Urinary bladder (tissue), 4 donors: Measurements from ENCODE around the gene HBEGF. TPM values are rescaled to one million over a fixed set of nuclear protein-coding genes. Genes with fewer than 3 reads are reported as not detected.
"Not testable (repeated sequence)": the region's sequence is repeated elsewhere in the genome, so short reads cannot be mapped to it uniquely, and the experiment has no call there.

Source experiments
- DNase-seq: peaks from one replicate; pipeline ENCODE4 v3.0.0-alpha.2; 2015; ENCODE audit errors: extremely low spot score
- H3K27ac ChIP-seq: one replicate; pipeline ENCODE4 v1.5.1; 2013; ENCODE audit warnings: low read depth, mild to moderate bottlenecking, moderate library complexity
- H3K36me3 ChIP-seq: one replicate; pipeline ENCODE4 v1.6.1; 2013; ENCODE audit warnings: mild to moderate bottlenecking, moderate library complexity; ENCODE audit not compliant: insufficient read depth
- H3K4me1 ChIP-seq: one replicate; pipeline ENCODE4 v1.6.1; 2013; ENCODE audit warnings: mild to moderate bottlenecking, moderate library complexity; ENCODE audit not compliant: insufficient read depth
- H3K4me3 ChIP-seq: one replicate; pipeline ENCODE4 v1.5.1; 2013; ENCODE audit warnings: low read depth, low read length
- WGBS: extraction: QIAGEN DNeasy Blood & Tissue Kit; methylation state at CpG from one replicate; pipeline ENCODE4 v1.1.7; 2013; 5-methylcytosine and 5-hydroxymethylcytosine counted together
- polyA plus RNA-seq: library from polyadenylated mRNA; stranded (reverse); fragments of 200-250 nt; gene quantifications from one replicate; pipeline ENCODE4 v1.2.3, GENCODE V29; 2013
- total RNA-seq: library from RNA; depleted of rRNA; stranded (reverse); fragments of >200 nt; gene quantifications from one replicate; pipeline ENCODE4 v1.2.3, GENCODE V29; 2014
- donor health status: healthy with polysubstance abuse.
- donor health status: healthy.

HBEGF gene
- total and polyA plus RNA-seq, 2 donors, result 9.7 to 13.5 TPM

DNA sequence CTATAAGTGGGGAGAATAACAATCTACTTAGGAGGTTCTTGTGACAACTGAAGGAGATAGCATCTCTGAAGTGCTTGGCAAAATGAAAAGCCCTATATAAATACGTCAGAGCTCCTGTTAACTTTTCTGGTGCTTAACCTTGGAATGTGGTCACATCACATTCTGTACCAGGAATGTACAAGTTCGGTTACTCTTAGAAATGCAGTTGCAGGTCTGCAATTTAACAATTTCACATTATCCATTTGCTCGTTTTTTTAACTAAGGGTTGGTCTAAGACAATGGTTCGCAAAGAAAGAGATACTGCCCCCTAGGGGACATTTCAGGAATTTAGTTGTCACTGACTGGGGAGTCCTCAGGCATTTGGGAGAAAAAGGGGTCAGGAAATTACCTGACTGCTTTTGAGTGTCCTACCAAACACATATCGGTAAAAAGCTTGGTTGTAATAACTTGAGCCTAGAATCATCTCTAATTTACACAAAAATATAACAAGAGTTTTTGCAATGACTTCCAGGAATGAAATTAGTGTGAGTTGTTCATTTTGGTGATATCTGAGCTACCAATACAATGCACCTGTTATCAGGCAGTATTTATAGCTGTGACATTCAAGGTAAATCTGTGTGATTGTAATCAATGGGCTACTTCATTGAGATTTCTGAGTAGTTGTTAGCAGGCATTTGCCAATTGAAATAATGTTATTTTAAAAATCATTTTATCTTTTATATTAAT, 5.4 kb upstream of the HBEGF start:
- H3K36me3 ChIP-seq, result no peaks in the 10 kb centered on the region
- DNase-seq, result no peak
- 3% methylated on average over 5 of the region's 5 CpGs for WGBS
- H3K4me1 ChIP-seq, result no peaks in the 10 kb centered on the region
- no peak overlapping the region for H3K27ac ChIP-seq
- H3K4me3 ChIP-seq, result no peak overlapping the region

DNA sequence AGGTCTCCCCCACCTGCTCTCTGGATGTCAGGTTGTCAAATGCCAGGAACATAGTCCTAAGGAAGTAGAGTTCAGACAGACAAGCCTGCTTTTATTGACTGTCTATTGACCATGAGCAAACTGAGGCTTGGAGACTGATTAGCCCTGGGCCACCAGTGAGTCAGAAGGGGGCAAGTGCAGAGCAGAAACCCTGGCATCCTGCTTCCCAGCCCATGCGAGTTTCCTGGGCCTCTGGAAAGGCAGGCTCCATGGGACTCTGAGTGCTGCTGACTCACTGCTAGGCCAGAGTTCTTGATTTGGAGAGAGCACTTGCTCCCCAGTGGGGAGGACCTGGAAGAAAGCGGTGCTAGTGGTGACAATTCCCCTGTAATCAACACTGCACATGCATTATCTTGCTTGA, 2.8 kb upstream of the HBEGF start:
- no peaks in the 10 kb centered on the region for H3K4me1 ChIP-seq
- H3K36me3 ChIP-seq, result no peaks in the 10 kb centered on the region
- H3K27ac ChIP-seq, result no peak overlapping the region
- DNase-seq, result no peak
- WGBS, result 89% methylated on average over 2 of the region's 2 CpGs
- no peak overlapping the region for H3K4me3 ChIP-seq

DNA sequence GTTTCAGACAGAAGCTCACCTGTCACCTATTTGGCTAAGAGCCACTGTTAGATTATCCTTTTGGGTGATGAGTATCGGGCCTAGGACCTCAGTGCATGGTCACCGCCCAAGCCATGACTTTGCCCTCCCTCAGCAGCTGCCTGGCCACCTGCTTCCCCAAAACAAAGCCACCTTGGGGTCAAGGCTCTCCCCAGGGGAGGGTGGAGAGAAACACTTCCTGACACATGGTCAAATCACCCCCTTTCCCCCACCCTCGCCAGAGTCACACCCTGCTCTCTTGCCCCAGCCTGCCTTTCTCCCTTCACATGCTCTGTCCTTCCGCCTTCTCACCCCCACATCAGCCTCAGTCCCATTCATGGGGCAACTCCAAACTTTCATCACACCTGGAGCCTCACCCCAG, 1.7 kb upstream of the HBEGF start:
- Histone ChIP-seq H3K4me3 (no peak overlapping the region), H3K27ac (no peak overlapping the region), H3K4me1 (no peaks in the 10 kb centered on the region), H3K36me3 (no peaks in the 10 kb centered on the region)
- no peak for DNase-seq
- 76% methylated on average over 4 of the region's 4 CpGs for WGBS

DNA sequence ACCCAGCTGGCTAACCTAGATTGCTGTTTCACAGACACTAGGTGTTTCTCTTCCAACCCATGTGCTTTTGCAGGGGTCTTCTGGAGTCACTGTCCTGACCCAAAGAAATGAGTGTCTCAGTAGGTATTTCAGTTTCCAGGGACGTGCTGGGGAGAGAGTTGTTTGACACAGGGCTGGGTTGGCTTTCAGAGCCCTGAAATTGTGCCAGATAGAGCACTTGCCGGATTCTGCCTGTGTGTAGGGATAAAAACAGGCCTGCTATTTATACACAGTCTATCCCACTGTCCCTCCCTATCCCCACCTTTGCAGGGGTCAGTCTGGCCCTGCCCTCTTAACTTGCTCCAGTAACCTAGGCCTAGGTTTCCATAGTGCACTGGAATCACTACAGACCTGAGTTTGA, 957 bp upstream of the HBEGF start:
- no peak for DNase-seq
- Histone ChIP-seq H3K27ac (no peak overlapping the region), H3K36me3 (no peaks in the 10 kb centered on the region), H3K4me1 (no peaks in the 10 kb centered on the region), H3K4me3 (no peak overlapping the region)
- WGBS, result 22% methylated on average over 2 of the region's 2 CpGs

DNA sequence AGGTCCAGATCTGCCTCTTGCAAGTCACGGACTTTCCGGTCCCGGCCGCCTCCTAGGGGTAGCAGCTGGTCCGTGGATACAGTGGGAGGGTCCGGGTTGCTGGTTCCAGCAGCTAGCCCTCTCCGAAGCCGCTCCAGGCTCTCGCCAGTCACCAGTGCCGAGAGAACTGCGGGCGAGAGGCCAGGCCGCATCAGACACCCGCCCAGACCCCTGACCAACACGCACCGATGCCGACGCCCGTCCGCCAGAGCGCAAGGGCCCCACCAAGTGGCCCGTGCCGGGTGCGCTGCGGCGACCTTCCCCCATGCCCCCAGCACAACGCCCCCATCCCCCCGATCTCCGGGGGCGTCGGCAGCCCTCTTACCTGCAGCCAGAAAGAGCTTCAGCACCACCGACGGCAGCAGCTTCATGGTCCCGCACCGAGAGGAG, 470 bp downstream of the HBEGF start:
- 3% methylated on average over 35 of the region's 35 CpGs for WGBS
- no peak overlapping the region for H3K27ac ChIP-seq
- no peaks in the 10 kb centered on the region for H3K36me3 ChIP-seq
- peak overlapping the region; percentile 57 for H3K4me3 ChIP-seq
- no peaks in the 10 kb centered on the region for H3K4me1 ChIP-seq
- no peak for DNase-seq

DNA sequence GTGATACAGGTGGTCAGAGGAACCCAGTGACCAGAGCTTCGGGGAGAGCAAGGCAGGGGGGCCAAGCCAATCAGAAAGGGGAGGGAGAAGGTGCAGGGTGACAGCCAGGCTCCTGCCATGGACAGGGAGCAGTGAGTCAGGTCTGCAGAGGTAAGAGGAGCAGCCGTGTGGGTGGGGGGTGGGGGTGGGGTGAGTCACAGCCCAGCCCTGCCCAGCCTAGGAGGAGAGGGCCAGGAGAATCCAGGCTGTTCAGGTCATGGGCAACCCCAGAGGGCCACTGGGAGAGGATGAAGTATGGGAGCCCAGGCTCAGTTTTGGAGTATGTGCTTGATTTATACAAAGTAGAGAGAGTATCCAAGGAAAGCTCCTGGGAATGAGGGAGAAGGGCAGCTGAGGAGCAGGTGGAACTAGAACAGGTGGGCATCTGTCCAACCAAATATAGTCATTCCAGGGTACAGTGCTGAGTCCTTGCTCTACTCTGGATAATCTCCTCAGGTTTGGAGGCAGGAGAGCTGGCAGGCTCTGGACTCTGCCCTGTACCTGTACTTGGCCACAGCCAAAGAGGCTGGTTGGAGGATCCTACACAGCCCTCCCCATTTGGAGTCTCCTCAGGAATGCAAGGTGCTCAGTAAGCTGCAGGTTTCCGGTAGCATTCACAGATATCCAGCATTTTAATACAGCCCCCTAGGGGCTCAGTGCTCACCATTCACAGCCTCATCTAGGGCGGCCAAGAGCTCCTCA, 1.6 kb downstream of the HBEGF start:
- H3K4me1 ChIP-seq, result no peaks in the 10 kb centered on the region
- H3K4me3 ChIP-seq, result peak overlapping the region; percentile 57
- 70% methylated on average over 4 of the region's 4 CpGs for WGBS
- H3K27ac ChIP-seq, result no peak overlapping the region
- no peak for DNase-seq
- no peaks in the 10 kb centered on the region for H3K36me3 ChIP-seq

DNA sequence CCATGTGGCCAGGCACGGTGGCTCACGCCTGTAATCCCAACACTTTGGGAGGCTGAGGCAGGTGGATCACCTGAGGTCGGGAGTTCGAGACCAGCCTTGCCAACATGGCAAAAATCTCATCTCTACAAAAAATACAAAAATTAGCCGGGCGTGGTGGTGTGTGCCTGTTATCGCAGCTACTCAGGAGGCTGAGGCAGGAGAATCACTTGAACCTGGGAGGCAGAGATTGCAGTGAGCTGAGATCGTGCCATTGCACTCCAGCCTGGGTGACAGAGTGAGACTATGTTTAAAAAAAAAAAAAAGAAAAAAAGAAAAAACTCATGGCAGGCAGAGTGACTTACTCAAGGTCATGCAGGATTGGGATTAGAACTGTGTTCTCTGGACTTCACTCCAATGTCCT, 2.6 kb downstream of the HBEGF start:
- WGBS, result 94% methylated on average over 8 of the region's 8 CpGs
- not testable (repeated sequence) for H3K27ac ChIP-seq, DNase-seq, H3K4me3 ChIP-seq, H3K4me1 ChIP-seq, H3K36me3 ChIP-seq

DNA sequence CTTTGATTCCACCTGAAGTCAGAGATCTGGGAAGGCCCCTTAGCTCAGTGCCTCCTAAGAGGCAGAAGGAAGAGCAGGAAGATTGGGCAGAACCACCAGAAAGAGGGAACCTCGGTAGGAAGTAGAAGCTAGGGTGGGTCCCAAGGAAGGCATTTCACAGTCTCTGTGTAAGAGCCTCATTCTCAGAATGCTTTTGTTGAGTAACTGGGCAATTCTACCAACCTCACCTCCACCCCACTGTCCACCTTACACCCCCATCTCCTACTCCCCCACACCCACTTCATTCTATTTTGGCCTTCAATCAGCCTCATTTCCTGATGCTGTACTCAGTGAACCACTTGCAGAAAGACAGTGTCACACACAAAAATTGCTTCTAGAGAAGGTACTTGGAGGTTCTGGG, 3.5 kb downstream of the HBEGF start:
- Histone ChIP-seq H3K4me3 (no peak overlapping the region), H3K36me3 (no peaks in the 10 kb centered on the region), H3K4me1 (no peaks in the 10 kb centered on the region), H3K27ac (no peak overlapping the region)
- 92% methylated on average over 1 of the region's 1 CpG for WGBS
- no peak for DNase-seq

DNA sequence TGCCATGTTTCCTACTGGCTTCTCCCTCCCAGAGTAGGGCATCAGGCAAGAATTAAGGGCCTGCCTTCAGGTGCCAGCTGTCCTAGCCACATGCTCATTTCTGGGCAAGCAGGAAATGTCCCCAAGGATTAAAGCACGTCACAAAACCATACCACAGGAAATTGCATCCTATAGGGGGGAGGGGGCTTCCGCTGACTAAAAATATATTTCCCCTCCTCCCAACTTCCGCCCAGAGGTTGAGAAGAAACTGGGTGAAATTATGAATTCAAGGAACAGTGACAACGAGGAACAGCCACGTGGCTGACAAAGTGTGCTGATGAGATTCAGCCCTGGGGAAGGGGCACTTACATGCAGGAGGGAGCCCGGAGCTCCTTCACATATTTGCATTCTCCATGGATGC, 4.1 kb downstream of the HBEGF start:
- no peak overlapping the region for H3K27ac ChIP-seq

DNA sequence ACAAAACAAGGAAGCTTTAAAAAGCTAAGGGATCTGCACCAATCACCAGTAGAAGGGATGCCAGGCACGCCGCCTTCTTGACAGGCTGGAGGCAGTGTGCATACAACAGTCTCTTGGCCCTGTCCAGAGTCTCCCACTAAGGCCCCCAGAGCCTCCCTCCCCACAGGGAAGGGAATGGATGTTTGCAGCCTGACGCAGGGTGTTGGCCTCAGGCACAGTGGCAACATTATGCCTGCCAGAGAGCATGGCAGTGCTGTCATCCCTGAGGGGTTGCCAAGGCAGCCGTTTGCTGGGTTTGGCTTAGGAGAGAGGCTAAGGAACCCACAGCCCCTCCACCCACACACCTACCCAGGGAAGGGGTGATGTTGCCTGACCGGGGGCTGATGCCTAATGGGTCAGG, 4.8 kb downstream of the HBEGF start:
- DNase-seq, result no peak
- Histone ChIP-seq H3K36me3 (no peaks in the 10 kb centered on the region), H3K4me1 (no peaks in the 10 kb centered on the region), H3K27ac (no peak overlapping the region), H3K4me3 (no peak overlapping the region)
- 79% methylated on average over 5 of the region's 5 CpGs for WGBS

More for the DNA sequence above, 4.1 kb downstream of the HBEGF start:
- WGBS, result 69% methylated on average over 6 of the region's 6 CpGs
- Histone ChIP-seq H3K4me3 (no peak overlapping the region), H3K36me3 (no peaks in the 10 kb centered on the region), H3K4me1 (no peaks in the 10 kb centered on the region)
- DNase-seq, result no peak

DNA sequence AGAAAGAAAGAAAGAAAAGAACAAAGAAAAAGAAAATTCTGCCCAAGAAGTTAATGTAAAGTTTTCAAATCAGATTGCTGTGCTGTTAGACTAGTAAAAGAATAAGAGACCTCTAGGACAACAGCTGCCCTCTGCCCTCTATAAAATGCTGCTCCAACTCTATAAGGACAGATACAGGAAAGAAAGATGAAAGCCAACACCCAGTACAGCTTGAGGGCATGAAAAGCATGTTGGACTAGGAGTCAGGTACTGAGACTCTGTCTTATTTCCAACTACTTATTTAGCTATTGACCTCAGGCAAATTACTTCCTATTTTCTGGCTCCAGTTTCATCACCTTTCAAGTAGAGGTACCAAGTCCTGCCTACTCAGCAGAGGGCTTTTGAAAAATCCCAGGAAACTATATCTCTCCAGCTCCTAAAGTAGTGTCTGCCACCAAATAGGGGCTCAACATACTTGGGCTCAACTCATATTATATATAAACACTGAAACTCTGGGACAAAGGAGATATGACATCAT, 5.7 kb downstream of the HBEGF start:
- no peaks in the 10 kb centered on the region for H3K4me1 ChIP-seq
- DNase-seq, result no peak
- H3K36me3 ChIP-seq, result no peaks in the 10 kb centered on the region
- no peak overlapping the region for H3K4me3 ChIP-seq
- H3K27ac ChIP-seq, result no peak overlapping the region

DNA sequence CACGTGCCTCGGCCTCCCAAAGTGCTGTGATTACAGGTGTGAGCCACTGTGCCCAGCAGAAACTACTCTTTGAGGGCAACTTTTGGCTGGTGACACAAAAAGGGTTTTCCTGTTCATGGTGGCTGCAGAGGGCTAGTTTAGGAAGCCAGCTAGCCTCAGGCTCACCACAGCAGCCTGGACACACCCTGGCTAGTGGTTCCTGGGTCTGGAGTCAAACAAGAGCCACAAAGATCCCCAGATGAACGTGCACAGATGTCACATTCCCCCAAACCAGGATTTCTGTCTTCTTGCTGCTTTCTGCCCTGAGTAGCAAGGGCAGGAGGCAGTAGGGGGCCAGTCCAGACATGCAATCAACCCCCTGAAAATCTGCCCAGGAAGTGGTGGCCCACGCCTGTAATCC, 6.8 kb downstream of the HBEGF start:
- no peak overlapping the region for H3K4me3 ChIP-seq
- WGBS, result 64% methylated on average over 4 of the region's 4 CpGs
- no peak overlapping the region for H3K27ac ChIP-seq
- H3K36me3 ChIP-seq, result no peaks in the 10 kb centered on the region
- DNase-seq, result no peak
- no peaks in the 10 kb centered on the region for H3K4me1 ChIP-seq

DNA sequence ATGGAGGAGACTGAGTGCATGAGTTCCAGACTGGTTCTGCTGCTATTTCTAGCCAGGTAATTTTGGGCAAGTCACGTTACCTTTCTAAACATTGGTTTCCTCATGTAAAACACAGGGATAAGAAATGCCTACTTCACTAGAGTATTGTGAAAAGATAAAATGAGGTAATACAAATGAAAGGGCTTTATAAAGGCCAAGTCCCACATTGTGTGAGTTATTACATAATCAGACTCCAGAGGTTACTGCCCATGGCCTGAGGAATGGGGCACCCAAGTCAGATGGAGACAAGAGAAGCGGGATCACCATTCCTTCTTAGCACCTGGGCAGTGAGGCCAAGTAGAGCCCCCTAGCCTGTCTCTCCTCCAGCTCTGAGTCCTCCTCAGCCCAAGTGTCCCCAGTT, 7.5 kb downstream of the HBEGF start:
- no peak overlapping the region for H3K27ac ChIP-seq
- 93% methylated on average over 2 of the region's 2 CpGs for whole genome bisulfite sequencing
- DNase-seq, result no peak
- no peaks in the 10 kb centered on the region for H3K36me3 ChIP-seq
- H3K4me3 ChIP-seq, result no peak overlapping the region
- H3K4me1 ChIP-seq, result no peaks in the 10 kb centered on the region

DNA sequence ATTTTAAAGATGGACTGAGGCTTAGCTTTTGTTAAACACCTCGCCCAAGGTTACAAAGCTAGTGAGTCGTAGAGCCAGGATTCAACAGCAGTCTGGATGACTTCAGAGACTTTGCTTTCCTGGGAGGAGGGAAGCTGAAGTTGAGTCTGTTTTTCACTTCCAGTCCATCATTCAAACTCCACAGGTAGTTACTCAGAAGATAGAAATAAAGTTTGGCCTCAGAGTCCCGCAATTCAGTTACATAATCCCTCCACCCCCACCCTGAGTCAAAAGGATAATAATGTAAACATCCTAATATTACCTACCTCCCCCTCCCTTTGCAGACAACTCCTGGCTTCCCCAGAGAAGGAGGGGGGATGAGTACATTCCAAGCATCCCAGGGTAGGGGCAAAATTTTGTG, 8.1 kb downstream of the HBEGF start:
- 72% methylated on average over 3 of the region's 3 CpGs for WGBS

More for the DNA sequence above, 8.1 kb downstream of the HBEGF start:
- no peak for DNase-seq
- Histone ChIP-seq H3K4me3 (no peak overlapping the region), H3K36me3 (no peaks in the 10 kb centered on the region), H3K4me1 (no peaks in the 10 kb centered on the region), H3K27ac (no peak overlapping the region)
